ENCODE measurements around the gene SSBP2.

Gene SSBP2

DNA sequence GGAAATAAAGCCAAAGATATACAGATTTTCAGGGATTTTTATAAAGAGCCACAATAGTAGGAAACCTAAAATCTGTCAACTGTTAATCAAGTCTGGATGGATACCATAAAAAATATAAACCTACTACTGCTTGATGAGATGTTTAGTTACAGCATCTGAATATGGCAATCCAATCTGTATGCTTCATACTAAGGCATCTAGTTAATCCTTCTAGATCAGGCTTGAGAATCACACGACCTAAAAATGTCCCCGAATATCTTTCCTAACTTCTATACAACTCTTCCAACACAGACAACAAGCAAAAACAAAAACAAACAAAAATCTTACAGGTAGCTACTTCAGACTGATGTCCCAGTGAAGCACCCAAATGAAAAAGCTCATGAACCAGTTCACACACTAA, 29.8 kb downstream of the SSBP2 start:
- H2AFZ ChIP-seq (ENCODE audit: low read depth, low read length), result no peak overlapping the region
- H3K9ac ChIP-seq (ENCODE audit: low read depth, low read length), result no peak overlapping the region
- peak overlapping the region; percentile 24 for H3K4me2 ChIP-seq (ENCODE audit: insufficient read depth, low read length)
- peaks cover 100% of the 10 kb centered on the region for H3K79me2 ChIP-seq (ENCODE audit: insufficient read depth, low read length)
- H3K36me3 ChIP-seq (ENCODE audit: insufficient read depth, low read length), result peaks cover 18% of the 10 kb centered on the region; the same call in 1 of the 2 replicates
- no peaks in the 10 kb centered on the region for H3K27me3 ChIP-seq (ENCODE audit: insufficient read depth, low read length, poor library complexity)
- H3K27ac ChIP-seq (ENCODE audit: low read length), result peak overlapping the region; percentile 39; the same call in 1 of the 2 replicates
- H3K9me3 ChIP-seq (ENCODE audit: insufficient read depth, low read length, severe bottlenecking), result no peaks in the 10 kb centered on the region
- ATAC-seq (ENCODE audit: insufficient read depth, low read depth) (no peak), DNase-seq (no peak)
- H3K4me1 ChIP-seq (ENCODE audit: insufficient read depth, low read length), result peaks cover 81% of the 10 kb centered on the region
- no peak overlapping the region for H3K4me3 ChIP-seq (ENCODE audit: low read depth in 1 of 2, low read length in 2 of 2)
- H4K20me1 ChIP-seq (ENCODE audit: insufficient read depth, low read length), result peaks cover 90% of the 10 kb centered on the region
- TF ChIP-seq, protein P1, sequence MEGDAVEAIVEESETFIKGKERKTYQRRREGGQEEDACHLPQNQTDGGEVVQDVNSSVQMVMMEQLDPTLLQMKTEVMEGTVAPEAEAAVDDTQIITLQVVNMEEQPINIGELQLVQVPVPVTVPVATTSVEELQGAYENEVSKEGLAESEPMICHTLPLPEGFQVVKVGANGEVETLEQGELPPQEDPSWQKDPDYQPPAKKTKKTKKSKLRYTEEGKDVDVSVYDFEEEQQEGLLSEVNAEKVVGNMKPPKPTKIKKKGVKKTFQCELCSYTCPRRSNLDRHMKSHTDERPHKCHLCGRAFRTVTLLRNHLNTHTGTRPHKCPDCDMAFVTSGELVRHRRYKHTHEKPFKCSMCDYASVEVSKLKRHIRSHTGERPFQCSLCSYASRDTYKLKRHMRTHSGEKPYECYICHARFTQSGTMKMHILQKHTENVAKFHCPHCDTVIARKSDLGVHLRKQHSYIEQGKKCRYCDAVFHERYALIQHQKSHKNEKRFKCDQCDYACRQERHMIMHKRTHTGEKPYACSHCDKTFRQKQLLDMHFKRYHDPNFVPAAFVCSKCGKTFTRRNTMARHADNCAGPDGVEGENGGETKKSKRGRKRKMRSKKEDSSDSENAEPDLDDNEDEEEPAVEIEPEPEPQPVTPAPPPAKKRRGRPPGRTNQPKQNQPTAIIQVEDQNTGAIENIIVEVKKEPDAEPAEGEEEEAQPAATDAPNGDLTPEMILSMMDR (IDR thresholded peaks at IDR 0.05; ENCODE audit: borderline replicate concordance, extremely low read depth, low read length, poor library complexity, severe bottlenecking), result no peak
- TF ChIP-seq EZH2 (IDR thresholded peaks at IDR 0.05; ENCODE audit: borderline replicate concordance, low read depth, low read length, severe bottlenecking), result no peak

DNA sequence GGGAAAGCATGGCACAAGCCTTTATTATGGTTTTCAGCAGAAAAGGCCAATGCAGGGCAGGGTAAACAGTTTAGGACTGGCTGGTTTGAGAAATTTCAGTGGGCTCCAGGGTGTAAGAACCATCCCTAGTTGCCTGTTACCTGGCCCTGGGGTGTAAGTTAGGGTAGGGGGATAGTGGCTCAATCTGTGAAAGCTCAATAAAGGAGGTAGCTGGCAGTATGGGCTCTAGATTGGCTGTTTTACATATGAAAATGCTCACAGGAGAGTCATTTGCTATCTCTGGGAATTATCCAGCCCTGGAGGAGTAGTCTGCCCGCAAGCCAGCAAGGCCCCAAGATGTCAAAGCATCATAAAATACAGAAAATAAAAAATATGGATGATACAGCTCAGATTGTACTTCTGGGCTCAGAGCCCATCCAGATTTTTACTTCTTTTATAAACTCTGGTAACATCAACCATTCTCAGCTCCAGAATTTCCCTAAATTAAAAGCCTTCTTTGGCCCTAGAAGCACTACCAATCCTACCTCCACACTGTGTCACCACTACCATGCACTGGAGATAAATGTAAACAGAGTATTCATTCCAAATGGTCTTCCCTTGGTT, 31.1 kb downstream of the SSBP2 start:
- Histone ChIP-seq H3K4me3 (ENCODE audit: low read depth in 1 of 2, low read length in 2 of 2) (no peak overlapping the region), H3K27me3 (ENCODE audit: insufficient read depth, low read length, poor library complexity) (no peaks in the 10 kb centered on the region), H3K9ac (ENCODE audit: low read depth, low read length) (no peak overlapping the region), H3K4me1 (ENCODE audit: insufficient read depth, low read length) (peaks cover 83% of the 10 kb centered on the region), H3K36me3 (ENCODE audit: insufficient read depth, low read length) (peaks cover 23% of the 10 kb centered on the region; the same call in 1 of the 2 replicates), H3K4me2 (ENCODE audit: insufficient read depth, low read length) (peak overlapping the region; percentile 8; the same call in 1 of the 2 replicates), H2AFZ (ENCODE audit: low read depth, low read length) (no peak overlapping the region), H4K20me1 (ENCODE audit: insufficient read depth, low read length) (peaks cover 90% of the 10 kb centered on the region), H3K9me3 (ENCODE audit: insufficient read depth, low read length, severe bottlenecking) (no peaks in the 10 kb centered on the region), H3K27ac (ENCODE audit: low read length) (peak overlapping the region; percentile 43), H3K79me2 (ENCODE audit: insufficient read depth, low read length) (peaks cover 100% of the 10 kb centered on the region)
- TF ChIP-seq, protein P1 (IDR thresholded peaks at IDR 0.05; ENCODE audit: borderline replicate concordance, extremely low read depth, low read length, poor library complexity, severe bottlenecking), result no peak
- no peak for TF ChIP-seq EZH2 (IDR thresholded peaks at IDR 0.05; ENCODE audit: borderline replicate concordance, low read depth, low read length, severe bottlenecking)
- no peak for ATAC-seq (ENCODE audit: insufficient read depth, low read depth)
- no peak for DNase-seq

DNA sequence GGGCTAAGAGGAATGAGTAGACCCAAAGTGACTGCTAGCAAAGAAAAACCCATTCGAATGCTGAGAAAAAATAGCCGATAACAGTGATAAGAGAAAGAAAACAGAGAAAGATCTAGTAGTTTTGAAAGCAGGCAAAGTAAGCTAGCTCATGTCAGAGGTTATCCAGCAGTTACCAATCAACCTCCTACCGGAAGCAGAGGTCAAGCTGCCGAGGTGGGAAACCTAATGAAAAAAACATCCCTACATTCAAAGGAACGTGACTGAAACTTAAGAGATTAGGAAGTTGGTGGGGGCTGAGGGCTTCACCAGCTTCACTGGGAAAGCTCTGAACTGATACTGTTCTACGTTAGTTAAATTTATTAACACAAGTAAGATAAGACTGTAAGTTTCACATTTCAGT, 32.6 kb downstream of the SSBP2 start:
- H3K79me2 ChIP-seq (ENCODE audit: insufficient read depth, low read length), result peaks cover 99% of the 10 kb centered on the region
- peaks cover 80% of the 10 kb centered on the region for H4K20me1 ChIP-seq (ENCODE audit: insufficient read depth, low read length)
- peak; percentile 20 for DNase-seq
- peaks cover 26% of the 10 kb centered on the region; the same call in 1 of the 2 replicates for H3K36me3 ChIP-seq (ENCODE audit: insufficient read depth, low read length)
- H3K4me2 ChIP-seq (ENCODE audit: insufficient read depth, low read length), result no peak overlapping the region
- no peaks in the 10 kb centered on the region for H3K27me3 ChIP-seq (ENCODE audit: insufficient read depth, low read length, poor library complexity)
- H3K4me1 ChIP-seq (ENCODE audit: insufficient read depth, low read length), result peaks cover 69% of the 10 kb centered on the region
- H3K27ac ChIP-seq (ENCODE audit: low read length), result no peak overlapping the region
- no peaks in the 10 kb centered on the region for H3K9me3 ChIP-seq (ENCODE audit: insufficient read depth, low read length, severe bottlenecking)
- no peak overlapping the region for H3K4me3 ChIP-seq (ENCODE audit: low read depth in 1 of 2, low read length in 2 of 2)
- no peak overlapping the region for H2AFZ ChIP-seq (ENCODE audit: low read depth, low read length)
- ATAC-seq (ENCODE audit: insufficient read depth, low read depth), result peak; percentile 32; the same call in 1 of the 3 replicates
- no peak for TF ChIP-seq EZH2 (IDR thresholded peaks at IDR 0.05; ENCODE audit: borderline replicate concordance, low read depth, low read length, severe bottlenecking)
- TF ChIP-seq, protein P1 (IDR thresholded peaks at IDR 0.05; ENCODE audit: borderline replicate concordance, extremely low read depth, low read length, poor library complexity, severe bottlenecking), result no peak
- no peak overlapping the region for H3K9ac ChIP-seq (ENCODE audit: low read depth, low read length)
